HCT116 (cell line): ENCODE data around the gene LMAN1L. TPM values are rescaled to one million over a fixed set of nuclear protein-coding genes. Genes with fewer than 3 reads are reported as not detected.

Experiments
- ATAC-seq: fragments of 200-7000 bp; cut with Tn5 transposase; 2 replicates; pipeline ENCODE4 v1.9.1; 2020; ENCODE audit warnings: mild to moderate bottlenecking, moderate library complexity
- BruUV-seq: library from RNA; stranded (reverse); fragments of 400-500 nt; replicated peaks from 2 replicates; lab custom pipeline; 2021; lab: Mats Ljungman, UMichigan
- CTCF ChIA-PET: fragments of 300-600 bp; sonication (Branson Sonifier 250); formaldehyde crosslinking; loops from one replicate; lab custom pipeline; 2021; ENCODE audit warnings: antibody characterized with exemption; lab: Charles Lee
- POLR2A ChIA-PET: fragments of 300-600, 350-600 bp; sonication (Branson Sonifier 250); formaldehyde crosslinking; loops from one replicate; lab custom pipeline; 2021; ENCODE audit warnings: antibody characterized with exemption; lab: Charles Lee
- RAD21 ChIA-PET, 2 experiments: fragments of 300-600 bp; sonication (Branson Sonifier 250); formaldehyde crosslinking; loops; one replicate each; lab custom pipeline; 2023; ENCODE audit warnings: low total read pairs in 2 of 2; ENCODE audit not compliant: uncharacterized antibody in 2 of 2, unreplicated experiment in 2 of 2, low non-redundant PET in 1 of 2; lab: Charles Lee
- DNase-seq: peaks from one replicate; pipeline ENCODE4 v3.0.0-alpha.2; 2010; ENCODE audit warnings: low read depth, low spot score
- H2AFZ ChIP-seq: fragments of 200-600 bp; shearing (Covaris generic), sonication (generic); 2 replicates; pipeline ENCODE4 v1.6.1; 2017; ENCODE audit warnings: low read depth, mixed run types, mixed read lengths, antibody characterized with exemption, low read length; ENCODE audit not compliant: poor library complexity, severe bottlenecking
- H3K27ac ChIP-seq: 2 replicates; pipeline ENCODE4 v1.5.1; 2012; ENCODE audit warnings: low read depth, low read length
- H3K27me3 ChIP-seq: fragments of 200-600 bp; sonication (generic); 2 replicates; pipeline ENCODE4 v1.6.1; 2016; ENCODE audit warnings: mixed run types, low read length, mixed read lengths; ENCODE audit not compliant: insufficient read depth
- H3K36me3 ChIP-seq, 2 experiments: fragments of 200-500 bp in 1 of 2; fragments of 200-600 bp in 1 of 2; sonication (Bioruptor generic) in 1 of 2; sonication (generic) in 1 of 2; 2 replicates each; pipeline versions ENCODE4 v1.5.1 to v1.6.1; 2014 to 2016; ENCODE audit warnings: low read length in 2 of 2, inconsistent platforms in 1 of 2, mixed read lengths in 1 of 2, mixed run types in 1 of 2; ENCODE audit not compliant: insufficient read depth in 2 of 2, control insufficient read depth in 1 of 2
- H3K4me1 ChIP-seq, 2 experiments: fragments of 200-600 bp in 1 of 2; sonication (generic) in 1 of 2; 2 replicates each; pipeline versions ENCODE4 v1.5.1 to v1.6.1; 2012 to 2017; ENCODE audit warnings: low read length in 2 of 2, inconsistent platforms in 1 of 2, mild to moderate bottlenecking in 1 of 2, mixed read lengths in 1 of 2, mixed run types in 1 of 2, moderate library complexity in 1 of 2; ENCODE audit not compliant: insufficient read depth in 2 of 2, control insufficient read depth in 1 of 2
- H3K4me2 ChIP-seq: fragments of 200-600 bp; sonication (generic); 2 replicates; pipeline ENCODE4 v1.6.1; 2017; ENCODE audit warnings: mixed run types, low read length, mixed read lengths
- H3K4me3 ChIP-seq, 2 experiments: fragments of 200-600 bp in 1 of 2; sonication (generic) in 1 of 2; replicated peaks in 1 of 2; 2 replicates each; pipeline ENCODE4 v1.5.1; 2011 to 2016; ENCODE audit warnings: low read length in 2 of 2, control low read depth in 1 of 2, low read depth in 1 of 2, mild to moderate bottlenecking in 1 of 2, mixed read lengths in 1 of 2, mixed run types in 1 of 2
- H3K79me2 ChIP-seq: fragments of 200-600 bp; sonication (generic); 2 replicates; pipeline ENCODE4 v1.6.1; 2017; ENCODE audit warnings: mild to moderate bottlenecking, mixed run types, low read length, moderate library complexity, mixed read lengths; ENCODE audit not compliant: insufficient read depth
- H3K9ac ChIP-seq: fragments of 200-600 bp; sonication (generic); 2 replicates; pipeline ENCODE4 v1.6.1; 2016; ENCODE audit warnings: low read length, mixed read lengths
- H3K9me2 ChIP-seq: fragments of 200-600 bp; sonication (generic), shearing (Covaris generic); 2 replicates; pipeline ENCODE4 v1.6.1; 2017; ENCODE audit warnings: mixed run types, mild to moderate bottlenecking, moderate library complexity; ENCODE audit not compliant: insufficient read depth
- H3K9me3 ChIP-seq, 2 experiments: fragments of 200-500 bp in 1 of 2; fragments of 200-600 bp in 1 of 2; sonication (Bioruptor generic) in 1 of 2; sonication (generic) in 1 of 2; 2 replicates each; pipeline ENCODE4 v1.6.1; 2014 to 2017; ENCODE audit warnings: low read length in 2 of 2, mixed read lengths in 2 of 2, inconsistent platforms in 1 of 2, low read depth in 1 of 2, mild to moderate bottlenecking in 1 of 2, mixed run types in 1 of 2, moderate library complexity in 1 of 2; ENCODE audit not compliant: control insufficient read depth in 1 of 2, insufficient read depth in 1 of 2
- H4K20me1 ChIP-seq: fragments of 200-600 bp; sonication (generic), shearing (Covaris generic); 2 replicates; pipeline ENCODE4 v1.6.1; 2017; ENCODE audit warnings: mixed run types, mild to moderate bottlenecking, moderate library complexity; ENCODE audit not compliant: insufficient read depth
- JUND ChIP-seq: IDR thresholded peaks from 2 replicates; pipeline ENCODE4 v1.6.1; 2012
- MAX ChIP-seq: IDR thresholded peaks from 2 replicates; pipeline ENCODE4 v1.6.1; 2012
- POLR2AphosphoS5 ChIP-seq: IDR thresholded peaks from 2 replicates; pipeline ENCODE4 v1.6.1; 2011; ENCODE audit warnings: mild to moderate bottlenecking, low read depth, low read length, moderate library complexity
- TCF7L2 ChIP-seq: IDR thresholded peaks from 2 replicates; pipeline ENCODE4 v1.7.0; 2011; ENCODE audit warnings: borderline replicate concordance, inconsistent platforms; ENCODE audit not compliant: insufficient read depth, insufficient read length; ENCODE audit errors: extremely low read depth
- YY1 ChIP-seq: IDR thresholded peaks from 2 replicates; pipeline ENCODE4 v1.6.1; 2011; ENCODE audit warnings: low read length, low read depth, moderate library complexity, mild to moderate bottlenecking; ENCODE audit not compliant: insufficient replicate concordance; ENCODE audit errors: extremely low read depth
- intact Hi-C: fragments of 100-400 bp; cut with micrococcal nuclease; formaldehyde crosslinking; loops from 2 replicates; pipeline ENCODE4 v1.10.0; 2022
- microRNA-seq: library from miRNA; unstranded; fragments of <30 nt; microRNA quantifications from one replicate; pipeline ENCODE4, GENCODE V29; 2016; ENCODE audit warnings: borderline number of aligned reads
- total RNA-seq: library from RNA; stranded (reverse); gene quantifications from one replicate; pipeline ENCODE4 v1.2.1, GENCODE V29; 2021; ENCODE audit not compliant: unreplicated experiment

Gene LMAN1L
- total RNA-seq, 1 experiment from 2014 or later: 0.17 TPM

- RAD21 ChIA-PET: no interaction called here
- CTCF ChIA-PET: no interaction called here
- peaks cover 0 to 23% of the 10 kb centered on the region in 2 experiments; a peak in 2 of 4 replicates for H3K4me1 ChIP-seq
- peak overlapping the region; percentile 83 for H3K9ac ChIP-seq
- TF ChIP-seq YY1 (no peak), POLR2AphosphoS5 (no peak), JUND (no peak), MAX (no peak; the same call in 1 of the 2 replicates), TCF7L2 (no peak)
- H4K20me1 ChIP-seq: no peaks in the 10 kb centered on the region
- no peaks in the 10 kb centered on the region for H3K36me3 ChIP-seq
- BruUV-seq: no TSS peak
- DNase-seq: no peak
- H3K4me2 ChIP-seq: peak overlapping the region; percentile 98
- H3K4me3 ChIP-seq: peak overlapping the region; percentile 84 to 89
- POLR2A ChIA-PET: no interaction called here
- H2AFZ ChIP-seq: peak overlapping the region; percentile 71
- H3K79me2 ChIP-seq: peaks cover 39% of the 10 kb centered on the region
- H3K27me3 ChIP-seq: no peaks in the 10 kb centered on the region
- H3K9me2 ChIP-seq: no peaks in the 10 kb centered on the region
- H3K27ac ChIP-seq: peak overlapping the region; percentile 12; the same call in 1 of the 2 replicates
- no peaks in the 10 kb centered on the region for H3K9me3 ChIP-seq
- ATAC-seq: peak; percentile 27
- intact Hi-C loops: loop anchor here (2.0 kb wide), 1 partner anchor 31 kb away; the partner anchor contains the start of gene ULK3
Measured at GRCh38 chr15:74873756-74874424, 61.3 kb downstream of the LMAN1L start.

Small RNA genes lying within 50 kb of the gene (microRNA-seq; reads per million reads assigned to microRNA genes)
- gene MIR4513: not detected
- not detected for gene MIR6882

Other genes with a start within 250 kb of the LMAN1L start
- gene CLK3, start 197.0 kb upstream of the LMAN1L start, total RNA-seq: 79.3 TPM
- gene EDC3, start 116.8 kb upstream of the LMAN1L start, total RNA-seq: 45.1 TPM
- gene CYP1A1, start 87.3 kb upstream of the LMAN1L start, total RNA-seq: 1.5 TPM
- not detected for gene CYP1A2, start 64.0 kb upstream of the LMAN1L start, total RNA-seq
- gene CSK, start 30.8 kb upstream of the LMAN1L start, total RNA-seq: 72.2 TPM
- gene CPLX3, start 13.8 kb downstream of the LMAN1L start, total RNA-seq: not detected
- gene ULK3, start 30.3 kb downstream of the LMAN1L start, total RNA-seq: 48.4 TPM
- 55.8 TPM for gene SCAMP2, start 60.5 kb downstream of the LMAN1L start, total RNA-seq
- 49.7 TPM for gene MPI, start 77.2 kb downstream of the LMAN1L start, total RNA-seq
- 64.3 TPM for gene FAM219B, start 94.0 kb downstream of the LMAN1L start, total RNA-seq
- gene COX5A, start 125.2 kb downstream of the LMAN1L start, total RNA-seq: 307 TPM
- 5.9 TPM for gene RPP25, start 143.9 kb downstream of the LMAN1L start, total RNA-seq
- gene SCAMP5, start 182.7 kb downstream of the LMAN1L start, total RNA-seq: 6.2 TPM
- 18.0 TPM for gene PPCDC, start 210.8 kb downstream of the LMAN1L start, total RNA-seq